NCI-H82 treated with DMSO at 0.1 percent for 48 hours (cell line): ENCODE results near the gene PPDPF.

Experiments used
- DNase-seq: peaks from one replicate; lab custom pipeline; 2025; ENCODE audit not compliant: unreplicated experiment; lab: John Stamatoyannopoulos, UW

PPDPF gene

GRCh38 chr20:63519668-63520503 lies 679 bp upstream of the PPDPF start:
- no peak for DNase-seq

DNA sequence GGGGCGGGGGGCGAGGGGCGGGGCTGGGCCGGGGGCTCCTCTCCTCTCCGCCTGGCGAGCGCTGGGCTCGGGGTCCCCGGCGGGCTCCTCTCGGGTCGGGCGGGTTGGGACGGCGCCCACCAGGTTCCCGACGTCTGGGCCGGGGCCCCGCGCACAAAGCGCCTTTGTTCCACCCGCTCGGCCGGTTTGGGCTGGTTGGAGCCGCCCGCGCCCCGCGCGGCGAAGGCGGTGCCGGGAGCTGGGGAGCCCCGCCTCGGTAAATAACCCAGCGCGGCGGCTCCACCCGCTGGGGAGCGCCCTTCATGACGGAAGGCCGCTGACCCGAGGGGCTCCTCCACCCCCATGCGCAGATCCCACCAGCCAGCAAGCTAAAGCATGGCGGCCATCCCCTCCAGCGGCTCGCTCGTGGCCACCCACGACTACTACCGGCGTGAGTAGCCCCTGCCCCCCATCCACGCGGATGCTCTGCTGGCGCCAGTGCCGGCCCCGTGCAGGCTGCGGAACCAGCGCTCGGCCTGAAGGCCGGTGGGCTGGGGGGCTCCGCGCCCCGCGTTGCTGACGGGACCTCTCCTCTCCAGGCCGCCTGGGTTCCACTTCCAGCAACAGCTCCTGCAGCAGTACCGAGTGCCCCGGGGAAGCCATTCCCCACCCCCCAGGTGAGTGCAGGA lies 503 bp downstream of the PPDPF start:
- no peak for DNase-seq

DNA sequence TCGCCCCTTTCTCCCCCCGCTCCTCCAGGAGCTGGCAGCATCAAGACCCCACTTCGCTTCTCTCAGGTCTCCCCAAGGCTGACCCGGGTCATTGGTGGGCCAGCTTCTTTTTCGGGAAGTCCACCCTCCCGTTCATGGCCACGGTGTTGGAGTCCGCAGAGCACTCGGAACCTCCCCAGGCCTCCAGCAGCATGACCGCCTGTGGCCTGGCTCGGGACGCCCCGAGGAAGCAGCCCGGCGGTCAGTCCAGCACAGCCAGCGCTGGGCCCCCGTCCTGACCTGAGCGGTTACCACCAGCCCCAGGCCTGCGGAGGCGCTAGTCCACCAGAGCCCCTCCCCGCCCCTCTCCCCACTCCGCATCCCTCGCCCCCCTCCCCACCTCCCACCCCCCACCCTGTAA lies 1.0 kb downstream of the PPDPF start:
- no peak for DNase-seq

GRCh38 chr20:63522091-63522868 lies 1.7 kb downstream of the PPDPF start:
- DNase-seq = no peak

- no peak for DNase-seq
Observed at GRCh38 chr20:63522981-63523611, 2.5 kb downstream of the PPDPF start.

GRCh38 chr20:63525185-63525584 lies 4.6 kb downstream of the PPDPF start:
- DNase-seq = no peak

GRCh38 chr20:63525971-63526370 lies 5.4 kb downstream of the PPDPF start:
- no peak for DNase-seq

GRCh38 chr20:63527184-63527583 lies 6.6 kb downstream of the PPDPF start:
- DNase-seq = no peak

GRCh38 chr20:63529180-63529860 lies 8.8 kb downstream of the PPDPF start:
- no peak for DNase-seq

DNA sequence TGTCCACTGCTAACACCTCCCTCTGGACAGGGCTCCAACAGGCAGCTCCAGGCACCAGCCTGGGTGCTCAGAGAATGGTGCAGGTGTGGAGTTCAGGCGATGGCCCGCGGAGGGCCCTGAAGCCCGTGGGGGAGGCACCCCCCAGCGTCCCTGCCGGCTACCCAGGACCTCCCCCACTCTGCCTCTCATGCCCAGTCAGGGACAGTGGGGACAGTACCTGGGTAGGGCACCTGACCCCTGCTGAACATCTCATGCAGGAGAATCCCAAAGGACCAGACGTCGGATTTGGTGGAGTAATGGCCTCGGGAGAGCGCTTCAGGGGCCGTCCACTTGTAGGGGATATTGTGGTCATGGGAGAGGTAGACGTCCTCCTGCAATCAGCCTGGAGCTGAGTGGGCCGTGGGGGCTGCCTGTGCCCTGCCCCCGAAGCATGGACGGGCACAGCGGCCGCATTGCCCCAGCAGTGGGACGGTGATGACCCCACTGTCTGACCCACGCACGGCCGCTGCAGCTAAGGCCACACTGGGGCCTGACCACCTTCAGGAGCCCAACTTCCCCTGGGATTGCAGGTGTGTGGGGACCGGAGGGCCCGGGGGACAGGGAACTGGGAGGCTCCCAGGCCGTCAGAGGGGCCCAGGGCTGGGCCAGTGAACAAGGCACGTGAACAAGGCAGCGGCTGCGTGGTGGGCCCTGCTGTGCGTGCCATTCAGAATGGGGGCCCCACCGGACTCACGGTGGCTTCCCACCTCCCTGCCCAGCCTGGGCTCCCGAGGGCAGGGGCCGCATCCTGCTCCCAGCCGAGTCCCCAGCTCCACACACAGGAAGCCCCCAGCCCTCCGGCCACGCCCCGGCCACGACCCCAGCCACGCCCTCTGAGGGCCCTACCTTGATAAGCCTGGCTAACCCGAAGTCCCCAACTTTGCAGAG lies 9.6 kb downstream of the PPDPF start:
- DNase-seq = no peak

DNA sequence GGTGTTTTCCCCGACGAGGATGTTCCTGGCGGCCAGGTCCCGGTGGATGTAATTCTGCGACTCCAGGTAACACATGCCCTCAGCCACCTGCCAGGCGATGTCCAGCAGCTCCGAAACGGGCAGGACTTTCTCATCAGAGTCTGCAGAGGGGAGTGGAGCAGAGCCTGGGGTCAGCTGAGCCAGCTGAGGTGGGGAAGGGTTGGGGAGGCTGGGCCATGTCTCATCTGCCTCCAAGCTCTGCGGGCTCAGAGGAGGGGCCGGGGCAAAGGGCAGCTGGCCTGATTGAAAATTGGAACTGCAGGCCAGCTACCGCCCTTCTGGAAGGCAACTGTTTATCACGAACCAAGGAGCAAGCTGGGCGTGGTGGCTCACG lies 10.2 kb downstream of the PPDPF start:
- DNase-seq = no peak

GRCh38 chr20:63531686-63532448 lies 11.3 kb downstream of the PPDPF start:
- DNase-seq = no peak

GRCh38 chr20:63532449-63532971 lies 11.9 kb downstream of the PPDPF start:
- no peak for DNase-seq

DNA sequence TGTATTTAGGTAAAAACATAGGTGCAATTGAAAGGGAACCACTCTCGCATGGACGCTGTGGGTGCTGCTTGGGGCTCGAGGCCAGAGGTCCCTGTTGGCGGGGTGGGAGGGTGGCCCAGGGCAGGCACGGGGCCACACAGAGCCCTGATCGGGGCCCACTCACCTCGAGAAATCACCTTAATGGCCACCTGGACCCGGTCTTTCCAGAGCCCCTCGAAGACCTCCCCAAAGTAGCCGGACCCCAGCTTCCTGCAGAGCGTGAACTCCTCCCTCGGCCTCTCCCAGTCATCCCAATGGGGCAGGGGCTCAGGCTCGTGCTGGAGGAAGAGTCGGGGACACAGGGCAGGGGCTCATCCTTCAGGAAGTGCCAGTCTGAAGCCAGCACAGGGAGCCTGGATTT lies 12.8 kb downstream of the PPDPF start:
- DNase-seq = no peak

DNA sequence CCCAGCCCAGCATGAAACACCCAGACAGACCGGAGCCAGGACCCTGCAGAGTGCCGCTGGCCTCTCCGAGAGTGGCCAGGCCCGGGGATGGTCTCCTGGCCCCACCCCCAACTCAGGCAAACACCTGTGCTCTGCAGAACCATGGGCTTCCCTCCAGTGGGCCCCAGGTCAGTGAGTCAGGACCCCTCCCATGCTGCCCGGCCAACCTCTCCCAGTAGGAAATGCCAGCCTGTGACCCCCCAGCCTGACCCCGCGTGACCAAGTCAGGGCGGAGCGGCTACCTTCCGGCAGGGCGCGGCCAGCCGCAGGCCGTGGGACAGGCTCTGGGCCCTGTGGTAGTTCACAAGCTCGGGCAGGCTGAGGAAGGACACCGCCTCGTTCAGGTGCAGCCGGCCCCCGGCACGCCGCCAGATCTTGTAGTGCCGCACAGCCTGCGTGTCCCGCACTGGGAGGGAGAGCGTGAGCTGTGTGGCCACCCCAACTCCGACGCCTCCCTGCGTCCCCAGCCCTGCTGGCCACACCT lies 13.4 kb downstream of the PPDPF start:
- DNase-seq = no peak

GRCh38 chr20:63534427-63534830 lies 13.9 kb downstream of the PPDPF start:
- no peak for DNase-seq

GRCh38 chr20:63534831-63535651 lies 14.5 kb downstream of the PPDPF start:
- no peak for DNase-seq
